Testis (tissue), 2 donors: ENCODE measurements around the gene KLHL22.

ENCODE experiments used
- POLR2A ChIP-seq: fragments of 450-650 bp; IDR thresholded peaks from one replicate; pipeline ENCODE4 v1.6.1; 2017; ENCODE audit warnings: antibody characterized with exemption, mild to moderate bottlenecking, moderate library complexity
- TF ChIP-seq, protein P1 (sequence below), 3 experiments: fragments of 450-650 bp in 2 of 3; fragments of 200-600 bp in 1 of 3; sonication (generic) in 1 of 3; IDR thresholded peaks; one replicate each; pipeline ENCODE4 v1.5.1; 2016 to 2019; ENCODE audit warnings: antibody characterized with exemption in 3 of 3, mild to moderate bottlenecking in 2 of 3, moderate library complexity in 1 of 3

DNA sequence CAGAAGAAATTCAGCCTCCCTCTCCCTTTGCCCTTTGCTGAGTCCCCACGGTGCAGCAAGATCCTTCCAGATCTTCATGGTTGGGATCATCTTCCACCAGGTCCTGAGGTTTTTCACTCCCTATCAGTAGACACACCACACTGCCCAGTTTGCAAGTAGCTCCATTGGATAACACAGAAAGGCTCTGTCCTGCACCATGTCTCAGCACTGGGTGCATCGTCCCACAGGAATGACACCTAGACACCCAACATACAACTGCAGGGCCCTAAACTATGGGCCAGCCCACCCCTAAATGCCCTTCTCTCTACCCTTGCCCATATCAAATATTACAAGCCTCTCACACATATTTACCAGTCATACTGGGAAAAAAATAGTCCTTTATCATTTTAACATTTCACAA is 9.4 kb downstream of the KLHL22 start:
- TF ChIP-seq, protein P1, sequence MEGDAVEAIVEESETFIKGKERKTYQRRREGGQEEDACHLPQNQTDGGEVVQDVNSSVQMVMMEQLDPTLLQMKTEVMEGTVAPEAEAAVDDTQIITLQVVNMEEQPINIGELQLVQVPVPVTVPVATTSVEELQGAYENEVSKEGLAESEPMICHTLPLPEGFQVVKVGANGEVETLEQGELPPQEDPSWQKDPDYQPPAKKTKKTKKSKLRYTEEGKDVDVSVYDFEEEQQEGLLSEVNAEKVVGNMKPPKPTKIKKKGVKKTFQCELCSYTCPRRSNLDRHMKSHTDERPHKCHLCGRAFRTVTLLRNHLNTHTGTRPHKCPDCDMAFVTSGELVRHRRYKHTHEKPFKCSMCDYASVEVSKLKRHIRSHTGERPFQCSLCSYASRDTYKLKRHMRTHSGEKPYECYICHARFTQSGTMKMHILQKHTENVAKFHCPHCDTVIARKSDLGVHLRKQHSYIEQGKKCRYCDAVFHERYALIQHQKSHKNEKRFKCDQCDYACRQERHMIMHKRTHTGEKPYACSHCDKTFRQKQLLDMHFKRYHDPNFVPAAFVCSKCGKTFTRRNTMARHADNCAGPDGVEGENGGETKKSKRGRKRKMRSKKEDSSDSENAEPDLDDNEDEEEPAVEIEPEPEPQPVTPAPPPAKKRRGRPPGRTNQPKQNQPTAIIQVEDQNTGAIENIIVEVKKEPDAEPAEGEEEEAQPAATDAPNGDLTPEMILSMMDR (IDR thresholded peaks at IDR 0.05) = no peak
- no peak for TF ChIP-seq POLR2A
